Measurements from ENCODE around the gene AFDN.

- TF ChIP-seq, protein P1, sequence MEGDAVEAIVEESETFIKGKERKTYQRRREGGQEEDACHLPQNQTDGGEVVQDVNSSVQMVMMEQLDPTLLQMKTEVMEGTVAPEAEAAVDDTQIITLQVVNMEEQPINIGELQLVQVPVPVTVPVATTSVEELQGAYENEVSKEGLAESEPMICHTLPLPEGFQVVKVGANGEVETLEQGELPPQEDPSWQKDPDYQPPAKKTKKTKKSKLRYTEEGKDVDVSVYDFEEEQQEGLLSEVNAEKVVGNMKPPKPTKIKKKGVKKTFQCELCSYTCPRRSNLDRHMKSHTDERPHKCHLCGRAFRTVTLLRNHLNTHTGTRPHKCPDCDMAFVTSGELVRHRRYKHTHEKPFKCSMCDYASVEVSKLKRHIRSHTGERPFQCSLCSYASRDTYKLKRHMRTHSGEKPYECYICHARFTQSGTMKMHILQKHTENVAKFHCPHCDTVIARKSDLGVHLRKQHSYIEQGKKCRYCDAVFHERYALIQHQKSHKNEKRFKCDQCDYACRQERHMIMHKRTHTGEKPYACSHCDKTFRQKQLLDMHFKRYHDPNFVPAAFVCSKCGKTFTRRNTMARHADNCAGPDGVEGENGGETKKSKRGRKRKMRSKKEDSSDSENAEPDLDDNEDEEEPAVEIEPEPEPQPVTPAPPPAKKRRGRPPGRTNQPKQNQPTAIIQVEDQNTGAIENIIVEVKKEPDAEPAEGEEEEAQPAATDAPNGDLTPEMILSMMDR (IDR thresholded peaks at IDR 0.05), result no peak
- TF ChIP-seq POLR2A (IDR thresholded peaks at IDR 0.05), result no peak
Measured at GRCh38 chr6:167817729-167818128, 9.0 kb upstream of the AFDN start.
